ENCODE measurements around the gene ODR4.
A peak's percentile ranks its signal among the peaks of the same experiment; 100 is the strongest.
"Not testable (repeated sequence)": the region's sequence is repeated elsewhere in the genome, so short reads cannot be mapped to it uniquely, and the experiment has no call there.

ODR4 gene

DNA sequence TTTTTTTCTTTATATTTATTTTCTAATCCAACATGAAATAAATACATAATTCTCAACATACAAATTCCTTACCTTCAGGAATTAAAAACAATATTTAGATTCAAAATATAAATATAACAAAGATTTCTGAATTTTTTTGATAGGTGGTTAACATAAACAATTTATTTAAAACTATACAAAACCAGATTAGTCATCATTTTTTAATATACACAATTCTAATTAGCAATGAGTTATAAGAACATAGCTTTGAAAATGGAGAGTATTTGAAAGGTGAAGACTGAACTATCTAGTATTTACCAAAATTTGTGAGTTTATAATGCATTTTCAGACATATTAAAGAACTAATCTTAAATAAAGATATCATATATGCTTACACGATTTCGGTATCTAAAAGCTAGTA lies 38.1 kb upstream of the ODR4 start:
- Histone ChIP-seq H2AFZ (ENCODE audit: insufficient read depth, low read length, poor library complexity) (no peak overlapping the region), H2BK5ac (ENCODE audit: low read depth, low read length, poor library complexity) (no peak overlapping the region), H4K8ac (ENCODE audit: low read depth, low read length) (no peak overlapping the region), H2BK12ac (ENCODE audit: low read length) (no peak overlapping the region), H3K9ac (ENCODE audit: low read length) (no peak overlapping the region), H3K27ac (ENCODE audit: low read depth, low read length) (no peak overlapping the region), H3K27me3 (ENCODE audit: insufficient read depth, low read length) (no peaks in the 10 kb centered on the region), H3K4me2 (ENCODE audit: low read length) (no peak overlapping the region), H3K4me1 (ENCODE audit: control insufficient read depth in 1 of 2, insufficient read depth in 2 of 2, low read length in 2 of 2) (no peaks in the 10 kb centered on the region), H4K12ac (ENCODE audit: low read depth, low read length) (no peak overlapping the region), H3K14ac (ENCODE audit: low read length) (no peak overlapping the region), H3K9me3 (ENCODE audit: insufficient read depth, low read depth, low read length) (no peaks in the 10 kb centered on the region), H2BK120ac (ENCODE audit: insufficient read depth, low read length, poor library complexity) (no peak overlapping the region), H3K18ac (ENCODE audit: low read length) (no peak overlapping the region), H3K36me3 (ENCODE audit: control insufficient read depth in 1 of 2, insufficient read depth in 2 of 2, low read length in 2 of 2) (peaks cover 8 to 27% of the 10 kb centered on the region in 2 experiments), H3K4me3 (ENCODE audit: low read depth, low read length) (no peak overlapping the region), H4K91ac (ENCODE audit: low read depth, low read length) (no peak overlapping the region), H2AK5ac (ENCODE audit: low read length) (no peak overlapping the region), H3K23ac (ENCODE audit: low read length) (no peak overlapping the region), H3K79me1 (ENCODE audit: low read length) (no peaks in the 10 kb centered on the region), H3K79me2 (ENCODE audit: control insufficient read depth, insufficient read depth, low read length, poor library complexity) (no peaks in the 10 kb centered on the region), H3K4ac (ENCODE audit: low read depth, low read length) (no peak overlapping the region)
- DNase-seq: no peak
- no CpG with 5 or more reads among the region's 2 CpGs for WGBS (ENCODE audit: extremely low coverage, insufficient coverage, insufficient read length)

DNA sequence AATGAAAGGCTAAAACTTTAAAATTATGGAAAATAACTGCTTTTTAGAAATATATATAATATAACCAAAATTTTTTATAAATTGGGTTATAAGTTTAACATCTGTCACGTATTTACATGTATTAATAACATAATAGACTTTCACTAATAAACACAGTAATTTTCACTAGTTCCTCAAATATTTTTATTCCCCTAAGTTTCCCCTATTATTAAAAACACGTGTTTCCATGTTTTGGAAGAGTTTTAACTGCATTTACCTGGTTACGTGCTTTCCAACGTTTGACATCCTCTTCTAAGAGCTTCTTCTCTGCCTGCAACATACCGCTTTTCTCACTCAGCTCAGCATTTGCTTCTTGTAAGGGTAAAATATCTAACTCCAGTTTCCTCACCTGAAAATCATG lies 34.9 kb upstream of the ODR4 start:
- Histone ChIP-seq H3K14ac (ENCODE audit: low read length) (no peak overlapping the region), H3K23ac (ENCODE audit: low read length) (no peak overlapping the region), H4K12ac (ENCODE audit: low read depth, low read length) (no peak overlapping the region), H3K4me2 (ENCODE audit: low read length) (no peak overlapping the region), H4K8ac (ENCODE audit: low read depth, low read length) (no peak overlapping the region), H3K79me1 (ENCODE audit: low read length) (no peaks in the 10 kb centered on the region), H2AFZ (ENCODE audit: insufficient read depth, low read length, poor library complexity) (no peak overlapping the region), H3K4ac (ENCODE audit: low read depth, low read length) (no peak overlapping the region), H2BK120ac (ENCODE audit: insufficient read depth, low read length, poor library complexity) (no peak overlapping the region), H2BK5ac (ENCODE audit: low read depth, low read length, poor library complexity) (no peak overlapping the region), H2AK5ac (ENCODE audit: low read length) (no peak overlapping the region), H2BK12ac (ENCODE audit: low read length) (no peak overlapping the region), H3K27me3 (ENCODE audit: insufficient read depth, low read length) (no peaks in the 10 kb centered on the region), H3K18ac (ENCODE audit: low read length) (no peak overlapping the region), H4K91ac (ENCODE audit: low read depth, low read length) (no peak overlapping the region), H3K27ac (ENCODE audit: low read depth, low read length) (no peak overlapping the region), H3K9ac (ENCODE audit: low read length) (no peak overlapping the region), H3K4me1 (ENCODE audit: control insufficient read depth in 1 of 2, insufficient read depth in 2 of 2, low read length in 2 of 2) (no peaks in the 10 kb centered on the region), H3K4me3 (ENCODE audit: low read depth, low read length) (no peak overlapping the region), H3K79me2 (ENCODE audit: control insufficient read depth, insufficient read depth, low read length, poor library complexity) (no peaks in the 10 kb centered on the region), H3K36me3 (ENCODE audit: control insufficient read depth in 1 of 2, insufficient read depth in 2 of 2, low read length in 2 of 2) (peaks cover 8 to 25% of the 10 kb centered on the region in 2 experiments), H3K9me3 (ENCODE audit: insufficient read depth, low read depth, low read length) (no peaks in the 10 kb centered on the region)
- DNase-seq: no peak
- WGBS (ENCODE audit: extremely low coverage, insufficient coverage, insufficient read length): no CpG with 5 or more reads among the region's 5 CpGs

DNA sequence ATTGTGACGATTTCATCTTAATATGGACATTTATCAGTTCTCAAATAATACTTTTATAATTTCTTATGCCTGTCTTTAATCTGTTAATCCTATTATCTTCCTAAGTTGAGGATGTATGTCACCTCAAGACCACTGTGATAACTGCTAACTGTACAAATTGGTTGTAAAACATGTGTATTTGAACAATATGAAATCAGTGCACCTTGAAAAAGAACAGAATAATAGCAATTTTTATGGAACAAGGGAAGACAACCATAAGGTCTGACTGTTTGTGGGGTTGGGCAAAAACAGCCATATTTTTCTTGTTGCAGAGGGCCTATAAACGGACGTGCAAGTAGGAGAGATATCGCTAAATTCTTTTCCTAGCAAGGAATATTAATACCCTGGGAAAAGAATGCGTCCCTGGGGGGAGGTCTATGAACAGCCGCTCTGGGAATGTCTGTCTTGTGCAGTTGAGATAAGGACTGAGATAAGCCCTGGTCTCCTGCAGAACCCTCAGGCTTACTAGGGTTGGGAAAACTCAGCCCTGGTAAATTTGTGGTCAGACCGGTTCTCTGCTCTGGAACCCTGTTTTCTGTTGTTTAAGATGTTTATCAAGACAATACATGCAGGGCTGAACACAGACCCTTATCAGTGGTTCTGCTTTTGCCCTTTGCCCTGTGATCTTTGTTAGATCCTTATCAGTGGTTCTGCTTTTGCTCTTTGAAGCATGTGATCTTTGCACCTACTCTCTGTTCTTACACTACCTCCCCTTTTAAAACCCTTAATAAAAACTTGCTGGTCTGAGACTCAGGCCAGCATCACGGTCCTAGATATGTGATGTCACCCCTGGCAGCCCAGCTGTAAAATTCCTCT lies 27.6 kb upstream of the ODR4 start:
- H2AK5ac ChIP-seq (ENCODE audit: low read length); H3K4ac ChIP-seq (ENCODE audit: low read depth, low read length); H3K79me2 ChIP-seq (ENCODE audit: control insufficient read depth, insufficient read depth, low read length, poor library complexity); H3K18ac ChIP-seq (ENCODE audit: low read length); H3K4me1 ChIP-seq (ENCODE audit: control insufficient read depth in 1 of 2, insufficient read depth in 2 of 2, low read length in 2 of 2); H2BK12ac ChIP-seq (ENCODE audit: low read length); H2AFZ ChIP-seq (ENCODE audit: insufficient read depth, low read length, poor library complexity); H4K8ac ChIP-seq (ENCODE audit: low read depth, low read length); H3K14ac ChIP-seq (ENCODE audit: low read length); H3K4me2 ChIP-seq (ENCODE audit: low read length); H3K9ac ChIP-seq (ENCODE audit: low read length); H3K4me3 ChIP-seq (ENCODE audit: low read depth, low read length); H4K12ac ChIP-seq (ENCODE audit: low read depth, low read length); H3K23ac ChIP-seq (ENCODE audit: low read length); H3K9me3 ChIP-seq (ENCODE audit: insufficient read depth, low read depth, low read length); H3K79me1 ChIP-seq (ENCODE audit: low read length); H3K27me3 ChIP-seq (ENCODE audit: insufficient read depth, low read length): not testable (repeated sequence)
- Histone ChIP-seq H3K36me3 (ENCODE audit: control insufficient read depth in 1 of 2, insufficient read depth in 2 of 2, low read length in 2 of 2) (peaks cover 8 to 20% of the 10 kb centered on the region in 2 experiments), H3K27ac (ENCODE audit: low read depth, low read length) (peak overlapping the region; percentile 83), H4K91ac (ENCODE audit: low read depth, low read length) (peak overlapping the region; percentile 80), H2BK5ac (ENCODE audit: low read depth, low read length, poor library complexity) (peak overlapping the region; percentile 93), H2BK120ac (ENCODE audit: insufficient read depth, low read length, poor library complexity) (peak overlapping the region; percentile 94)
- peak; percentile 85 to 95 for DNase-seq
- no CpG with 5 or more reads among the region's 8 CpGs for WGBS (ENCODE audit: extremely low coverage, insufficient coverage, insufficient read length)

DNA sequence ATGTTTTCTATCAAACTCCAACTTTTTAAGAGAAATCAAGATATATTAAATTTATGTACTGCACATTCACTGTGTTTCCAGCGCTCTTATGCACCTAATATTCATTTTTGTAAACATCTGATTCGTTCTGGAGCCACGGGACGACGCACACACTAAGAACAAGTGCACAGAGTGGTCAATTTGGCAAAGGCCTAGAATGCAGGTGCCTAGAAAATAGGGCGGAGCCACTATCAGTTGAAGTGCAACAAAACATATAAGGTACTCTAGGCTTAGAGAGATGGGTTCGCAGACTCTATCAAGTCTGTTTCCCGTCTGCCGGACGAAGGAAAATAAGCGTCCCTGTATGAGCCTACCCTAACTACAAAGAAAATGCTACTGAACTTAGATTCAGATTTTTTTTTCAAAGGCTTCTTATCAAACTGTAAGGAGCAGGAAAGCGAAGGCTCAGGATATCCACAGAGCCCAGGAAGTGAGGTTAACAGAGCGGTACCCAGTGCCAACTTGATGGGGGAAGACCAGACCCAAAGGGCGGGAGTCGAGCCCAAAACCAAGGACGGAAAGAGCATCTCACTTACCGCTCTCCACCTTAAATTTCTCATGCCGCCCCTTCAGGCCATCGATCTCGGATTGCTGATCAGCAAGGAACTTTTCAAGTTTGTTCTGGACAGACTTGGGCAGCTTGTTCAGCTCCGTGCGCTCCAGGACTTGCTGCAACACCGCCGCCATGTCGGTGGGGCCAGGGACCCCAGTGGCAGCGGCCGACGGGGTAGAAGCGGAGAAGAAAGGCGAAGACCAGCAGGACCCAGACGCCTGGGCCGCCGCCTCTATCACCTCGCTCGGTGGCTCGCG lies 1.1 kb upstream of the ODR4 start:
- Histone ChIP-seq H4K8ac (ENCODE audit: low read depth, low read length) (peak overlapping the region; percentile 90), H3K79me2 (ENCODE audit: control insufficient read depth, insufficient read depth, low read length, poor library complexity) (peaks cover 15% of the 10 kb centered on the region), H3K9ac (ENCODE audit: low read length) (peak overlapping the region; percentile 57), H3K23ac (ENCODE audit: low read length) (no peak overlapping the region), H3K9me3 (ENCODE audit: insufficient read depth, low read depth, low read length) (no peaks in the 10 kb centered on the region), H4K91ac (ENCODE audit: low read depth, low read length) (peak overlapping the region; percentile 77), H2AFZ (ENCODE audit: insufficient read depth, low read length, poor library complexity) (peak overlapping the region; percentile 77), H3K4me1 (ENCODE audit: control insufficient read depth in 1 of 2, insufficient read depth in 2 of 2, low read length in 2 of 2) (peaks cover 2% of the 10 kb centered on the region in 2 experiments), H3K27ac (ENCODE audit: low read depth, low read length) (peak overlapping the region; percentile 78), H2BK12ac (ENCODE audit: low read length) (no peak overlapping the region), H3K18ac (ENCODE audit: low read length) (peak overlapping the region; percentile 60), H3K4ac (ENCODE audit: low read depth, low read length) (peak overlapping the region; percentile 94), H3K14ac (ENCODE audit: low read length) (peak overlapping the region; percentile 80), H4K12ac (ENCODE audit: low read depth, low read length) (peak overlapping the region; percentile 85), H3K27me3 (ENCODE audit: insufficient read depth, low read length) (no peaks in the 10 kb centered on the region), H3K4me3 (ENCODE audit: low read depth, low read length) (peak overlapping the region; percentile 98), H3K4me2 (ENCODE audit: low read length) (peak overlapping the region; percentile 69), H2BK5ac (ENCODE audit: low read depth, low read length, poor library complexity) (peak overlapping the region; percentile 63), H2BK120ac (ENCODE audit: insufficient read depth, low read length, poor library complexity) (peak overlapping the region; percentile 18), H3K79me1 (ENCODE audit: low read length) (peaks cover 11% of the 10 kb centered on the region), H2AK5ac (ENCODE audit: low read length) (peak overlapping the region; percentile 13), H3K36me3 (ENCODE audit: control insufficient read depth in 1 of 2, insufficient read depth in 2 of 2, low read length in 2 of 2) (peaks cover 6% of the 10 kb centered on the region in 2 experiments)
- WGBS (ENCODE audit: extremely low coverage, insufficient coverage, insufficient read length): no CpG with 5 or more reads among the region's 37 CpGs
- DNase-seq: peak; percentile 36 to 53
